GM12878 (cell line): ENCODE measurements around the gene RANGAP1. TPM values are rescaled to one million over a fixed set of nuclear protein-coding genes. Genes with fewer than 3 reads are reported as not detected.

Experiments used
- ATAC-seq: fragments of 200-7000 bp; cut with Tn5 transposase; 3 replicates; pipeline ENCODE4 v1.9.1; 2020; ENCODE audit warnings: mild to moderate bottlenecking, moderate library complexity
- BruUV-seq: library from RNA; stranded (reverse); fragments of 400-500 nt; replicated peaks from 2 replicates; lab custom pipeline; 2021; lab: Mats Ljungman, UMichigan
- CTCF ChIA-PET: fragments of 300-600 bp; sonication (Branson Sonifier 250); formaldehyde crosslinking; extraction: SDS; loops from one replicate; lab custom pipeline; 2021; ENCODE audit warnings: inconsistent platforms; lab: Yijun Ruan, JAX
- POLR2A ChIA-PET: fragments of 350-600 bp; formaldehyde crosslinking; extraction: SDS; loops from one replicate; lab custom pipeline; 2021; ENCODE audit warnings: inconsistent platforms; lab: Charles Lee
- RAD21 ChIA-PET: fragments of 300-600 bp; sonication (Branson Sonifier 250); formaldehyde crosslinking; loops from one replicate; lab custom pipeline; 2023; ENCODE audit warnings: antibody characterized with exemption; ENCODE audit not compliant: unreplicated experiment; lab: Charles Lee
- SMC1A ChIA-PET: fragments of 300-600 bp; sonication (Branson Sonifier 250); formaldehyde crosslinking; loops from one replicate; lab custom pipeline; 2023; ENCODE audit not compliant: unreplicated experiment, uncharacterized antibody; lab: Charles Lee
- DNase-seq: peaks from one replicate; pipeline ENCODE4 v3.0.0-alpha.2; 2011; ENCODE audit warnings: low read depth, low spot score
- FAIRE-seq: peaks from 3 replicates; lab custom pipeline; 2011; peaks lifted over from hg19 to GRCh38; lab: Jason Lieb, UNC
- H2AFZ ChIP-seq: 2 replicates; pipeline ENCODE4 v1.6.0; 2011; ENCODE audit warnings: low read depth, low read length, control low read depth; ENCODE audit not compliant: control insufficient read depth
- H3K27ac ChIP-seq: 2 replicates; pipeline ENCODE4 v1.5.1; 2011; ENCODE audit warnings: control low read depth; ENCODE audit not compliant: control insufficient read depth, insufficient read depth
- H3K27me3 ChIP-seq, 2 experiments: replicated peaks in 1 of 2; 2 replicates each; pipeline versions ENCODE4 v1.6.0 to v1.6.1; 2011; ENCODE audit warnings: low read length in 1 of 2; ENCODE audit not compliant: control insufficient read depth in 2 of 2, insufficient read depth in 2 of 2
- H3K36me3 ChIP-seq, 2 experiments: 2 replicates each; pipeline ENCODE4 v1.5.1; 2011; ENCODE audit warnings: low read length in 1 of 2; ENCODE audit not compliant: control insufficient read depth in 2 of 2, insufficient read depth in 2 of 2
- H3K4me1 ChIP-seq: 2 replicates; pipeline ENCODE4 v1.6.1; 2011; ENCODE audit warnings: mild to moderate bottlenecking, low read length, moderate library complexity, mixed read lengths; ENCODE audit not compliant: control insufficient read depth, insufficient read depth
- H3K4me2 ChIP-seq: 2 replicates; pipeline ENCODE4 v1.6.0; 2011; ENCODE audit warnings: control low read depth; ENCODE audit not compliant: control insufficient read depth, insufficient read depth
- H3K4me3 ChIP-seq: fragments of 200-600 bp; sonication (generic); 2 replicates; pipeline ENCODE4 v1.5.1; 2016
- H3K79me2 ChIP-seq: 2 replicates; pipeline ENCODE4 v1.6.0; 2011; ENCODE audit warnings: low read length; ENCODE audit not compliant: control insufficient read depth, insufficient read depth
- H3K9ac ChIP-seq: 2 replicates; pipeline ENCODE4 v1.8.0; 2011; ENCODE audit warnings: low read length, control low read depth, mixed read lengths; ENCODE audit not compliant: control insufficient read depth, insufficient read depth
- H3K9me3 ChIP-seq: replicated peaks from 3 replicates; pipeline ENCODE4 v1.5.1; 2011; ENCODE audit warnings: mild to moderate bottlenecking, low read length; ENCODE audit not compliant: control insufficient read depth, insufficient read depth
- H4K20me1 ChIP-seq: 2 replicates; pipeline ENCODE4 v1.6.0; 2011; ENCODE audit not compliant: control insufficient read depth, insufficient read depth
- BRCA1 ChIP-seq: IDR thresholded peaks from 2 replicates; pipeline ENCODE4 v1.6.1; 2011; ENCODE audit warnings: low read depth, low read length, improper control_type of control experiment
- CHD4 ChIP-seq: fragments of 200-600 bp; sonication (generic); IDR thresholded peaks from 2 replicates; pipeline ENCODE4 v1.6.1; 2016; ENCODE audit warnings: mild to moderate bottlenecking
- EED ChIP-seq: sonication (generic); IDR thresholded peaks from 2 replicates; pipeline ENCODE4 v1.6.1; 2016; ENCODE audit warnings: antibody characterized with exemption, low read depth
- HCFC1 ChIP-seq: fragments of 150-350 bp; IDR thresholded peaks from 2 replicates; pipeline ENCODE4 v1.6.1; 2014; ENCODE audit warnings: low read length
- HDAC2 ChIP-seq: fragments of 200-600 bp; sonication (generic); IDR thresholded peaks from 2 replicates; pipeline ENCODE4 v1.6.1; 2017
- HSF1 ChIP-seq: fragments of 150-350 bp; IDR thresholded peaks from 2 replicates; pipeline ENCODE4 v1.6.1; 2014; ENCODE audit warnings: mild to moderate bottlenecking, low read depth, low read length
- IKZF1 ChIP-seq: fragments of 450-650 bp; conservative IDR thresholded peaks from 2 replicates; pipeline ENCODE4 v1.6.1; 2017; ENCODE audit warnings: antibody characterized with exemption, mild to moderate bottlenecking
- MYB ChIP-seq: fragments of 150-350 bp; IDR thresholded peaks from 2 replicates; pipeline ENCODE4 v1.6.1; 2014; ENCODE audit warnings: mild to moderate bottlenecking, low read depth, low read length, borderline replicate concordance
- POLR2AphosphoS5 ChIP-seq: IDR thresholded peaks from 2 replicates; pipeline ENCODE4 v1.6.1; 2011; ENCODE audit warnings: mild to moderate bottlenecking, low read length, inconsistent platforms
- RUNX3 ChIP-seq: IDR thresholded peaks from 2 replicates; pipeline ENCODE4 v1.6.1; 2012; ENCODE audit warnings: low read length, inconsistent platforms
- SIN3A ChIP-seq: IDR thresholded peaks from 2 replicates; pipeline ENCODE4 v1.6.1; 2012; ENCODE audit warnings: low read depth, low read length, improper control_type of control experiment
- SMARCA5 ChIP-seq: fragments of 450-650 bp; IDR thresholded peaks from 2 replicates; pipeline ENCODE4 v1.6.1; 2017; ENCODE audit warnings: mild to moderate bottlenecking
- SRF ChIP-seq, 2 experiments: IDR thresholded peaks; 2 replicates each; pipeline ENCODE4 v1.6.1; 2011; ENCODE audit warnings: low read depth in 2 of 2, low read length in 2 of 2, mild to moderate bottlenecking in 1 of 2, moderate library complexity in 1 of 2
- ZSCAN29 ChIP-seq: fragments of 450-650 bp; IDR thresholded peaks from 2 replicates; pipeline ENCODE4 v1.6.1; 2017; ENCODE audit warnings: mild to moderate bottlenecking, moderate library complexity
- WGBS: methylation state at CpG from one replicate; pipeline ENCODE4 v1.1.6; 2016; ENCODE audit warnings: low lambda C conversion rate; ENCODE audit not compliant: insufficient replicate concordance, insufficient coverage; ENCODE audit errors: missing lambda C conversion rate; 5-methylcytosine and 5-hydroxymethylcytosine counted together
- in situ Hi-C: fragments of 300-500 bp; cut with MboI; formaldehyde crosslinking; loops from 9 replicates; pipeline ENCODE4 v1.14.3; 2018; ENCODE audit warnings: mixed read lengths
- intact Hi-C: fragments of 100-400 bp; cut with micrococcal nuclease; formaldehyde crosslinking; loops from one replicate; pipeline ENCODE4 v1.14.2; 2022; ENCODE audit not compliant: unreplicated experiment
- polyA plus RNA-seq, 11 experiments: library from polyadenylated mRNA; depleted of rRNA in 4 of 11; unstranded in 6 of 11; stranded (reverse) in 5 of 11; fragments of >200 nt; fragmentation: Nextera tagmentation in 4 of 11; fragmentation: Illumina TruSeq in 1 of 11; extraction: Ambion mirVana in 4 of 11; extraction: Trizol in 1 of 11; gene quantifications; 1 replicate in 1 of 11; 2 replicates in 10 of 11; pipeline versions ENCODE4 v1.2.1 to v1.2.3, GENCODE V29; 2011 to 2016; ENCODE audit warnings: inconsistent platforms in 2 of 11, missing spikeins in 2 of 11, low read depth in 1 of 11
- total RNA-seq, 4 experiments: library from RNA; depleted of rRNA in 3 of 4; stranded (reverse); fragments of >200 nt in 3 of 4; fragmentation: Illumina TruSeq in 1 of 4; extraction: Trizol in 1 of 4; gene quantifications; 2 replicates each; pipeline versions ENCODE4 v1.2.1 to v1.2.3, GENCODE V29; 2013 to 2021
- TF ChIP-seq, protein P1 (sequence below): fragments of 450-650 bp; IDR thresholded peaks from 2 replicates; pipeline ENCODE4 v1.6.1; 2017; ENCODE audit warnings: mild to moderate bottlenecking, low read depth, inconsistent platforms; ENCODE audit not compliant: poor library complexity, severe bottlenecking
- TF ChIP-seq, protein P2 (sequence below): fragments of 450-650 bp; IDR thresholded peaks from 2 replicates; pipeline ENCODE4 v1.6.1; 2017; ENCODE audit warnings: mild to moderate bottlenecking, moderate library complexity

Gene RANGAP1
- total and polyA plus RNA-seq, 10 of the 15 experiments (the other 5 are each of a cell fraction or from before 2014, with no cell fraction given): 2.5 to 109 (median 60.2) TPM

- TF ChIP-seq HSF1 (no peak), ZSCAN29 (no peak), CHD4 (no peak)
- TF ChIP-seq, all 136 proteins: peak for 0
Observed at GRCh38 chr22:41305646-41306045, 19.7 kb upstream of the RANGAP1 start (continued).

DNA sequence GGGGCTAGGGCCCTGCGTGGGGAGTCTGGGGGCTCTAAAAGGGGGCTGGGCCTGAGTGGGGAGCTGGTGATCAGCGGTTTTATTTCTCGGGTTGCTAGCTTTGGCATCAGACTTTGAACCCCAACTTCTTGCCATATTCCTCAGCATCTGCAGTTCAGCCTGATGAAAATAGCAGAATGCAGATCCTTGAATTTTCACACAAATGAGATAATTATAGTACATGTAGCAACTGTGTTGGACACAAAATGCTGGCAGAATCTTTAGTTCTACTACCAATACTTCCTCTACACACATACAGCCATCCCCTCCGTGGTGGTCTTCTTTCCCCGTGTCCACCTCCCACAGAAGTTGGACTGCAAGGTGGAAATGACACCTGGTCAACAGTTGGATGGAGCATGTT is 16.8 kb upstream of the RANGAP1 start:
- no peak overlapping the region for H2AFZ ChIP-seq
- in situ Hi-C loops: no loop called here
- no peaks in the 10 kb centered on the region for H3K9me3 ChIP-seq
- peak overlapping the region; percentile 99 for H3K9ac ChIP-seq
- SMC1A ChIA-PET: interaction anchor here (1.7 kb wide), 1 partner anchor 16 kb away, joined by 4 read pairs; the partner anchor contains the start of gene RANGAP1
- no peaks in the 10 kb centered on the region for H4K20me1 ChIP-seq
- CTCF ChIA-PET: interaction anchor here (0.7 to 1.7 kb wide), 6 partner anchors 9 to 400 kb away, joined by 3 to 4 read pairs (median 3); partner anchors contain the start of gene RANGAP1
- H3K4me3 ChIP-seq: peak overlapping the region; percentile 93
- peaks cover 56% of the 10 kb centered on the region for H3K79me2 ChIP-seq
- RAD21 ChIA-PET: interaction anchor here (0.5 to 1.3 kb wide), 4 partner anchors 9 to 103 kb away, joined by 3 to 4 read pairs (median 3); partner anchors contain the start of gene RANGAP1
- H3K27ac ChIP-seq: peak overlapping the region; percentile 91
- no peak for FAIRE-seq
- no peak for DNase-seq
- H3K36me3 ChIP-seq: peaks cover 0 to 2% of the 10 kb centered on the region in 2 experiments; a peak in 1 of 4 replicates
- H3K27me3 ChIP-seq: no peaks in the 10 kb centered on the region
- intact Hi-C loops: loop anchor here (5.0 kb wide), 1 partner anchor 211 kb away; the partner anchor contains the start of gene EP300
- no peak for ATAC-seq
- peak overlapping the region; percentile 71 for H3K4me2 ChIP-seq
- TF ChIP-seq HDAC2 (no peak), SMARCA5 (no peak), EED (no peak), IKZF1 (no peak), BRCA1 (no peak), POLR2AphosphoS5 (no peak), HCFC1 (no peak), MYB (no peak), SIN3A (no peak), SRF (IDR thresholded peaks at IDR 0.05; ENCODE audit: low read depth in 2 of 2, low read length in 2 of 2) (no peak), RUNX3 (no peak)
- TF ChIP-seq, protein P1, sequence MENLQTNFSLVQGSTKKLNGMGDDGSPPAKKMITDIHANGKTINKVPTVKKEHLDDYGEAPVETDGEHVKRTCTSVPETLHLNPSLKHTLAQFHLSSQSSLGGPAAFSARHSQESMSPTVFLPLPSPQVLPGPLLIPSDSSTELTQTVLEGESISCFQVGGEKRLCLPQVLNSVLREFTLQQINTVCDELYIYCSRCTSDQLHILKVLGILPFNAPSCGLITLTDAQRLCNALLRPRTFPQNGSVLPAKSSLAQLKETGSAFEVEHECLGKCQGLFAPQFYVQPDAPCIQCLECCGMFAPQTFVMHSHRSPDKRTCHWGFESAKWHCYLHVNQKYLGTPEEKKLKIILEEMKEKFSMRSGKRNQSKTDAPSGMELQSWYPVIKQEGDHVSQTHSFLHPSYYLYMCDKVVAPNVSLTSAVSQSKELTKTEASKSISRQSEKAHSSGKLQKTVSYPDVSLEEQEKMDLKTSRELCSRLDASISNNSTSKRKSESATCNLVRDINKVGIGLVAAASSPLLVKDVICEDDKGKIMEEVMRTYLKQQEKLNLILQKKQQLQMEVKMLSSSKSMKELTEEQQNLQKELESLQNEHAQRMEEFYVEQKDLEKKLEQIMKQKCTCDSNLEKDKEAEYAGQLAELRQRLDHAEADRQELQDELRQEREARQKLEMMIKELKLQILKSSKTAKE: no peak
- TF ChIP-seq, protein P2, sequence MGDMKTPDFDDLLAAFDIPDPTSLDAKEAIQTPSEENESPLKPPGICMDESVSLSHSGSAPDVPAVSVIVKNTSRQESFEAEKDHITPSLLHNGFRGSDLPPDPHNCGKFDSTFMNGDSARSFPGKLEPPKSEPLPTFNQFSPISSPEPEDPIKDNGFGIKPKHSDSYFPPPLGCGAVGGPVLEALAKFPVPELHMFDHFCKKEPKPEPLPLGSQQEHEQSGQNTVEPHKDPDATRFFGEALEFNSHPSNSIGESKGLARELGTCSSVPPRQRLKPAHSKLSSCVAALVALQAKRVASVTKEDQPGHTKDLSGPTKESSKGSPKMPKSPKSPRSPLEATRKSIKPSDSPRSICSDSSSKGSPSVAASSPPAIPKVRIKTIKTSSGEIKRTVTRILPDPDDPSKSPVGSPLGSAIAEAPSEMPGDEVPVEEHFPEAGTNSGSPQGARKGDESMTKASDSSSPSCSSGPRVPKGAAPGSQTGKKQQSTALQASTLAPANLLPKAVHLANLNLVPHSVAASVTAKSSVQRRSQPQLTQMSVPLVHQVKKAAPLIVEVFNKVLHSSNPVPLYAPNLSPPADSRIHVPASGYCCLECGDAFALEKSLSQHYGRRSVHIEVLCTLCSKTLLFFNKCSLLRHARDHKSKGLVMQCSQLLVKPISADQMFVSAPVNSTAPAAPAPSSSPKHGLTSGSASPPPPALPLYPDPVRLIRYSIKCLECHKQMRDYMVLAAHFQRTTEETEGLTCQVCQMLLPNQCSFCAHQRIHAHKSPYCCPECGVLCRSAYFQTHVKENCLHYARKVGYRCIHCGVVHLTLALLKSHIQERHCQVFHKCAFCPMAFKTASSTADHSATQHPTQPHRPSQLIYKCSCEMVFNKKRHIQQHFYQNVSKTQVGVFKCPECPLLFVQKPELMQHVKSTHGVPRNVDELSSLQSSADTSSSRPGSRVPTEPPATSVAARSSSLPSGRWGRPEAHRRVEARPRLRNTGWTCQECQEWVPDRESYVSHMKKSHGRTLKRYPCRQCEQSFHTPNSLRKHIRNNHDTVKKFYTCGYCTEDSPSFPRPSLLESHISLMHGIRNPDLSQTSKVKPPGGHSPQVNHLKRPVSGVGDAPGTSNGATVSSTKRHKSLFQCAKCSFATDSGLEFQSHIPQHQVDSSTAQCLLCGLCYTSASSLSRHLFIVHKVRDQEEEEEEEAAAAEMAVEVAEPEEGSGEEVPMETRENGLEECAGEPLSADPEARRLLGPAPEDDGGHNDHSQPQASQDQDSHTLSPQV: no peak
- no TSS peak for BruUV-seq
- WGBS: 10% methylated on average over 5 of the region's 5 CpGs
- H3K4me1 ChIP-seq: peaks cover 4% of the 10 kb centered on the region
- POLR2A ChIA-PET: interaction anchor here (0.6 to 3.3 kb wide), 3 partner anchors 17 to 1630 kb away, joined by 3 to 19 read pairs (median 4); partner anchors contain the start of genes PMM1 and RANGAP1
